Thyroid gland (tissue), 4 donors: ENCODE results near the gene ROBO4. TPM values are rescaled to one million over a fixed set of nuclear protein-coding genes. Genes with fewer than 3 reads are reported as not detected.

Source experiments
- DNase-seq, 2 donors: peaks; one replicate each; pipeline ENCODE4 v3.0.0-alpha.2; 2019
- H3K27ac ChIP-seq, 3 donors: fragments of 200-600 bp; sonication (generic); 1 replicate in 2 of 3; 2 replicates in 1 of 3; pipeline ENCODE4 v1.5.1; 2016 to 2019; ENCODE audit warnings: mild to moderate bottlenecking in 1 of 3, moderate library complexity in 1 of 3
- H3K27me3 ChIP-seq: fragments of 200-600 bp; sonication (generic); one replicate; pipeline ENCODE4 v1.5.1; 2019
- H3K36me3 ChIP-seq, 2 donors: fragments of 200-600 bp; sonication (generic); one replicate each; pipeline ENCODE4 v1.5.1; 2016 to 2019
- H3K4me1 ChIP-seq, 2 donors: fragments of 200-600 bp; sonication (generic); one replicate each; pipeline ENCODE4 v1.5.1; 2017 to 2019
- H3K4me3 ChIP-seq, 3 donors: fragments of 200-600 bp; sonication (generic); replicated peaks in 1 of 3; 1 replicate in 2 of 3; 2 replicates in 1 of 3; pipeline ENCODE4 v1.5.1; 2016; ENCODE audit warnings: mild to moderate bottlenecking in 1 of 3
- H3K9me3 ChIP-seq: fragments of 200-600 bp; sonication (generic); one replicate; pipeline ENCODE4 v1.5.1; 2017
- POLR2A ChIP-seq, 2 donors: fragments of 450-650 bp; IDR thresholded peaks; one replicate each; pipeline ENCODE4 v1.6.1; 2017; ENCODE audit warnings: antibody characterized with exemption in 2 of 2, mild to moderate bottlenecking in 2 of 2, moderate library complexity in 1 of 2
- WGBS, 2 donors: methylation state at CpG; one replicate each; pipeline ENCODE4 v1.1.5; 2017; 5-methylcytosine and 5-hydroxymethylcytosine counted together
- intact Hi-C: fragments of 100-400 bp; cut with DNase I; formaldehyde crosslinking; loops from one replicate; pipeline ENCODE4 v1.15.1; 2023
- total RNA-seq, 4 donors: library from RNA; depleted of rRNA; stranded (reverse); fragments of >200 nt; gene quantifications; one replicate each; pipeline ENCODE4 v1.2.3, GENCODE V29; 2016
- TF ChIP-seq, protein P1 (sequence below), 6 experiments: fragments of 200-600 bp in 3 of 6; fragments of 450-650 bp in 3 of 6; sonication (generic) in 3 of 6; IDR thresholded peaks; one replicate each; pipeline ENCODE4 v1.5.1; 2016 to 2019; ENCODE audit warnings: antibody characterized with exemption in 6 of 6, mild to moderate bottlenecking in 2 of 6, inconsistent platforms in 1 of 6, moderate library complexity in 1 of 6

The ROBO4 gene
- total RNA-seq: 10 to 100 TPM; 12.3 to 47.6 (median 32.6) TPM

DNA sequence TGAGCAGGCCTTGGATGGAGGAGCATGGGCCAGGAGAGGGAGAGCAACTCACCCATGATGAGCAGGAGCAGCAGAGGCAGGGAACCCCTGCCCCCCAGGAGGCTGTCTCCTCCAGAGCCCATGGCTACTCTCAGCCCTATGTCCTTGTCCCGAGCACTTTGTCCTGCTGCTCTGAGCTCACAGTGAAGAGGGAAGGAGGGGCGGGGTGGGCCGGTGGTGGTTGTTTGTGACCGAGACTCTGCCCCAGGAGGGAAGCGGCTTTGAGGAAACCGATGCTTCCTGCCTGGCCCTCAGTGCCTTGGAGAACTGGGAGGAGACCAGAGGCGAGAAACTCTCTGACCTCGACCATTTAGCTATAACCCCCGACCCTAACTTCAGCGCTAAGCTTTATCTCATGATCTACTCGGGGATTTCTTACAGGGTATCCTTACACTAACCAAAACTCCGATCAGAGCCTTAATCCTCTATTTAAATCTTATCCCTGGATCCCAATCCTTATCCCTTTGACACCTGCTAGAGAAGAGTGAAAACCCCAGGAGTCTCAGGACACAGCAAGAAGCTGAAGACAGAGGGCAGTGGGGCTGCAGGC is at the start of gene ROBO4:
Gene ROBO4, minus strand, starts transcription at position 192 of the 589 bp plus-strand sequence. Its CDS starts 70 bp downstream, at position 122.
- peaks cover 0 to 20% of the 10 kb centered on the region in 2 donors for H3K4me1 ChIP-seq
- H3K9me3 ChIP-seq: no peaks in the 10 kb centered on the region
- peak; percentile 22 to 28 for DNase-seq
- H3K4me3 ChIP-seq: peak within 1 kb of the TSS in 1 of 3 donors; percentile 19
- H3K27ac ChIP-seq: peak within 1 kb of the TSS; percentile 63 to 80 (median 67)
- intact Hi-C loops: no loop called here
- TF ChIP-seq, protein P1, sequence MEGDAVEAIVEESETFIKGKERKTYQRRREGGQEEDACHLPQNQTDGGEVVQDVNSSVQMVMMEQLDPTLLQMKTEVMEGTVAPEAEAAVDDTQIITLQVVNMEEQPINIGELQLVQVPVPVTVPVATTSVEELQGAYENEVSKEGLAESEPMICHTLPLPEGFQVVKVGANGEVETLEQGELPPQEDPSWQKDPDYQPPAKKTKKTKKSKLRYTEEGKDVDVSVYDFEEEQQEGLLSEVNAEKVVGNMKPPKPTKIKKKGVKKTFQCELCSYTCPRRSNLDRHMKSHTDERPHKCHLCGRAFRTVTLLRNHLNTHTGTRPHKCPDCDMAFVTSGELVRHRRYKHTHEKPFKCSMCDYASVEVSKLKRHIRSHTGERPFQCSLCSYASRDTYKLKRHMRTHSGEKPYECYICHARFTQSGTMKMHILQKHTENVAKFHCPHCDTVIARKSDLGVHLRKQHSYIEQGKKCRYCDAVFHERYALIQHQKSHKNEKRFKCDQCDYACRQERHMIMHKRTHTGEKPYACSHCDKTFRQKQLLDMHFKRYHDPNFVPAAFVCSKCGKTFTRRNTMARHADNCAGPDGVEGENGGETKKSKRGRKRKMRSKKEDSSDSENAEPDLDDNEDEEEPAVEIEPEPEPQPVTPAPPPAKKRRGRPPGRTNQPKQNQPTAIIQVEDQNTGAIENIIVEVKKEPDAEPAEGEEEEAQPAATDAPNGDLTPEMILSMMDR (IDR thresholded peaks at IDR 0.05): no peak
- TF ChIP-seq POLR2A (IDR thresholded peaks at IDR 0.05): no peak
- H3K36me3 ChIP-seq: no peaks in the 10 kb centered on the region
- H3K27me3 ChIP-seq: no peaks in the 10 kb centered on the region
- 37 to 43% methylated on average over 12 of the region's 12 CpGs for WGBS, 2 donors

DNA sequence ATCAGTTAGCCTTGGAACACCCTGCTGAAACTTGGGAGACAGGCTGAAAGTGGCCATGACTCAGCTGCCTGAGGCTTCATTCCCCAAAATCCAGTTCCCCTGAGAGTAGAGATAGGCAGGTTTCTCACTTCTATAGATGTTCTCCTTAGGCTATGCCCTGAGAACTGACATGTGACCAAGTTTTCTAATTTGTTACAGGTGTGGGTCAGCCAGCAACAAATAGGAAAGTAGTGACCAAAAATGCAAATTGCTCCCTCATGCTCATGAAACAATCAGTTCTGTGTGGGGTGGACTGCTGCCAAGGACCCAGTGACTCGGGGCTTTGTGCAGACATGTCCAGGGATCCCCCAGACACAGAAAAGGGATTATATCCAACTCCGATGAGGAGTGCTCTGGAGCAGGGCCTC is 49.1 kb upstream of the ROBO4 start:
- 62 to 77% methylated on average over 2 of the region's 2 CpGs for WGBS, 2 donors
- TF ChIP-seq, protein P1 (IDR thresholded peaks at IDR 0.05): no peak
- H3K27me3 ChIP-seq: no peaks in the 10 kb centered on the region
- H3K27ac ChIP-seq: no peak overlapping the region
- H3K9me3 ChIP-seq: no peaks in the 10 kb centered on the region
- intact Hi-C loops: no loop called here
- H3K4me1 ChIP-seq: no peaks in the 10 kb centered on the region
- no peak for DNase-seq
- no peak overlapping the region for H3K4me3 ChIP-seq
- H3K36me3 ChIP-seq: no peaks in the 10 kb centered on the region

DNA sequence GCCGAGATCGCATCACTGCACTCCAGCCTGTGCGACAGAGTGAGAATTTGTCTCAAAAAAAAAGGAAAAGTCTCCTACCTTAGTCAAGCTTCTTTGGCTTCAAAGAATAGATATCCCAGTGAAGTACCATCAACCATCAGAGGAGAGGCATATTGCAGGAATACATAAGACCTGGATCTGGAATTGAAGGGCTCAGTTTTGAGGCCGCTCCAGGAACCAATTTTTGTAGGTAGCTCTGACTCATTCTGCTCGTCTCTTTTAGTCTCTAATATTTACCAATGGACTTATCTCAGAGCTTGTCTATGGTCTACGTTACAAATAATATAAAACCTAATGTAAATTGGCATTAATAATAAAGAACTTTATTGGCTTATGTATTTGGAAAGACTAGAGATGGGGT is 48.2 kb upstream of the ROBO4 start:
- Histone ChIP-seq H3K36me3 (no peaks in the 10 kb centered on the region), H3K27ac (no peak overlapping the region), H3K4me1 (no peaks in the 10 kb centered on the region), H3K27me3 (no peaks in the 10 kb centered on the region), H3K4me3 (no peak overlapping the region), H3K9me3 (no peaks in the 10 kb centered on the region)
- DNase-seq: no peak
- TF ChIP-seq, protein P1 (IDR thresholded peaks at IDR 0.05): no peak
- no peak for TF ChIP-seq POLR2A (IDR thresholded peaks at IDR 0.05)
- intact Hi-C loops: no loop called here
- 80 to 83% methylated on average over 6 of the region's 6 CpGs for WGBS, 2 donors

DNA sequence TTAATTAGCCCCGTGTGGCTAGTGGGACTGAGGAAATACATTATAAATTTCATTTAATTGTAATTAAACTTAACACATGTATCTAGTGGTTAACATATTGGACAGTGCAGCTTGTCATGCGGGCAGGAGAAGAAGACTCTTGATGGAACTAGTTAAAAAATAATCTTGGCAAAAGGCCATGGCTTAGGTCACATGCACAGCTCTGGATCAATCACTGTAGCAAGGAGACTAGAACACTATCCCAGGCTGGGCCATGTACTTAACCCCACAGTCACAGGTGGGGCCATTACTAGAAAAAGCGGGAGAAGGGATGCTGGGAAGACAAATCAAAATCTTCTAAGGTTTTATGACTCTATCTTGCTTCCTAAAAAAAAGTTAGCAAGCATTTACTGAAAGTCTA is 46.9 kb upstream of the ROBO4 start:
- no peak overlapping the region for H3K27ac ChIP-seq
- H3K27me3 ChIP-seq: no peaks in the 10 kb centered on the region
- WGBS, 2 donors: 71 to 88% methylated on average over 3 of the region's 3 CpGs
- no peaks in the 10 kb centered on the region for H3K36me3 ChIP-seq
- no peak for TF ChIP-seq POLR2A (IDR thresholded peaks at IDR 0.05)
- TF ChIP-seq, protein P1 (IDR thresholded peaks at IDR 0.05): no peak
- intact Hi-C loops: no loop called here
- DNase-seq: no peak
- H3K4me3 ChIP-seq: no peak overlapping the region
- H3K9me3 ChIP-seq: no peaks in the 10 kb centered on the region
- no peaks in the 10 kb centered on the region for H3K4me1 ChIP-seq

DNA sequence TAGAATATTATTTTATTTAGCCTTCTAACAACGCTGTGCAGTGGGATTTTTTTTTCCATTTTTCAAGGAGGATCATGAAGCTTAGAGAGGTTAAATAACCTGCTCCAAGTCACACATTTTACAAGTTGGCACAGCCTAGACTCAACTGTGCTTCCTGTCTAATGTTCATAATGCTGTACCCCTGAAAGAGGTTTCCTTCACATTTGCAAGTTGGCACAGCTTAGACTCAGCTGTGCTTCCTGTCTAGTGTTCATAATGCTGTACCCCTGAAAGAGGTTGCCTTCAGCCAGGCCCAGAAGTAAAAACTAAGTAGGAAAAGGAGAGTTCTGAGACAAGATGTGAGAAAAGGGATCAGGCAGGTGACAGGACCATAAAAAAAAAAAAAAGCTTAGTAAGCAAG is 46.1 kb upstream of the ROBO4 start:
- Histone ChIP-seq H3K27ac (no peak overlapping the region), H3K9me3 (no peaks in the 10 kb centered on the region), H3K36me3 (no peaks in the 10 kb centered on the region), H3K27me3 (no peaks in the 10 kb centered on the region), H3K4me3 (no peak overlapping the region), H3K4me1 (no peaks in the 10 kb centered on the region)
- 28 to 76% methylated on average over 1 of the region's 1 CpG for WGBS, 2 donors
- intact Hi-C loops: no loop called here
- TF ChIP-seq, protein P1 (IDR thresholded peaks at IDR 0.05): no peak
- no peak for TF ChIP-seq POLR2A (IDR thresholded peaks at IDR 0.05)
- no peak for DNase-seq
